HG03469 (cell line): ENCODE measurements around the gene PTPDC1.

ENCODE experiments used
- ATAC-seq: cut with Tn5 transposase; IDR thresholded peaks from one replicate; pipeline ENCODE4 v1.9.1; 2021; ENCODE audit warnings: mild to moderate bottlenecking, moderate library complexity, moderate number of reproducible peaks; ENCODE audit not compliant: unreplicated experiment

The PTPDC1 gene

GRCh38 chr9:94084314-94084713 lies at the start of gene PTPDC1:
TSS of gene PTPDC1 (plus strand) at chr9:94084464. CDS start at chr9:94084531, 67 bp downstream.
- ATAC-seq = no peak

- no peak for ATAC-seq
These were observed 49.8 kb upstream of the PTPDC1 start for GRCh38 chr9:94034511-94034910.

- ATAC-seq = no peak
These were observed 44.5 kb upstream of the PTPDC1 start for GRCh38 chr9:94039786-94040185.

- no peak for ATAC-seq
These were observed 41.5 kb upstream of the PTPDC1 start for GRCh38 chr9:94042516-94043360.

- ATAC-seq = no peak
These were observed 29.5 kb upstream of the PTPDC1 start for GRCh38 chr9:94054716-94055115.

- ATAC-seq = no peak
These were observed 27.8 kb upstream of the PTPDC1 start for GRCh38 chr9:94056442-94056974.

GRCh38 chr9:94057918-94058317 lies 26.3 kb upstream of the PTPDC1 start:
- ATAC-seq = no peak

GRCh38 chr9:94061864-94062263 lies 22.4 kb upstream of the PTPDC1 start:
- ATAC-seq = no peak

- ATAC-seq = no peak
These were observed 18.7 kb upstream of the PTPDC1 start for GRCh38 chr9:94065535-94065961.

- ATAC-seq = no peak
These were observed 16.0 kb upstream of the PTPDC1 start for GRCh38 chr9:94068257-94068656.

GRCh38 chr9:94076557-94076956 lies 7.7 kb upstream of the PTPDC1 start:
- no peak for ATAC-seq

GRCh38 chr9:94078086-94078485 lies 6.2 kb upstream of the PTPDC1 start:
- ATAC-seq = no peak

- no peak for ATAC-seq
These were observed 5.0 kb upstream of the PTPDC1 start for GRCh38 chr9:94079236-94079635.

GRCh38 chr9:94080249-94080648 lies 4.0 kb upstream of the PTPDC1 start:
- no peak for ATAC-seq

- no peak for ATAC-seq
These were observed 2.8 kb upstream of the PTPDC1 start for GRCh38 chr9:94081435-94081834.

GRCh38 chr9:94081864-94082463 lies 2.3 kb upstream of the PTPDC1 start:
- no peak for ATAC-seq

GRCh38 chr9:94082553-94082952 lies 1.7 kb upstream of the PTPDC1 start:
- ATAC-seq = no peak

GRCh38 chr9:94082956-94083355 lies 1.3 kb upstream of the PTPDC1 start:
- no peak for ATAC-seq

GRCh38 chr9:94083384-94083783 lies 880 bp upstream of the PTPDC1 start:
- ATAC-seq = no peak

GRCh38 chr9:94085062-94085639 lies 887 bp downstream of the PTPDC1 start:
- no peak for ATAC-seq

GRCh38 chr9:94086486-94087345 lies 2.5 kb downstream of the PTPDC1 start:
- ATAC-seq = no peak
